Endodermal cell (in vitro differentiated cells): Measurements from ENCODE around the gene SKAP1. TPM values are rescaled to one million over a fixed set of nuclear protein-coding genes. Genes with fewer than 3 reads are reported as not detected.
"Not testable (repeated sequence)": the region's sequence is repeated elsewhere in the genome, so short reads cannot be mapped to it uniquely, and the experiment has no call there.

Experiments used
- DNase-seq: peaks from one replicate; pipeline ENCODE4 v3.0.0-alpha.2; 2017
- H3K27ac ChIP-seq: 2 replicates; pipeline ENCODE4 v1.5.1; 2013; ENCODE audit warnings: mild to moderate bottlenecking, low read depth, low read length, moderate library complexity
- H3K27me3 ChIP-seq: 2 replicates; pipeline ENCODE4 v1.6.1; 2013; ENCODE audit warnings: mild to moderate bottlenecking, low read length, moderate library complexity; ENCODE audit not compliant: insufficient read depth, control insufficient read depth, poor library complexity, severe bottlenecking
- H3K36me3 ChIP-seq: 2 replicates; pipeline ENCODE4 v1.7.0; 2013; ENCODE audit warnings: mild to moderate bottlenecking, low read length, moderate library complexity; ENCODE audit not compliant: control insufficient read depth, insufficient read depth
- H3K4me1 ChIP-seq: one replicate; pipeline ENCODE4 v1.7.0; 2013; ENCODE audit warnings: low read length; ENCODE audit not compliant: control insufficient read depth, insufficient read depth
- H3K4me3 ChIP-seq: 2 replicates; pipeline ENCODE4 v1.5.1; 2013; ENCODE audit warnings: mild to moderate bottlenecking, low read length, moderate library complexity
- H3K9ac ChIP-seq: 2 replicates; pipeline ENCODE4 v1.6.1; 2013; ENCODE audit warnings: mild to moderate bottlenecking, low read length, moderate library complexity; ENCODE audit not compliant: poor library complexity, severe bottlenecking; ENCODE audit errors: extremely low read depth
- H3K9me3 ChIP-seq: 2 replicates; pipeline ENCODE4 v1.6.1; 2013; ENCODE audit warnings: mild to moderate bottlenecking, low read length, moderate library complexity; ENCODE audit not compliant: control insufficient read depth
- H3K27ac Mint-ChIP-seq: 2 replicates; pipeline ENCODE4 v1.8.0; 2020; ENCODE audit warnings: mixed read lengths
- H3K27me3 Mint-ChIP-seq: 2 replicates; pipeline ENCODE4 v1.8.0; 2021; ENCODE audit warnings: mild to moderate bottlenecking, mixed read lengths; ENCODE audit not compliant: insufficient read depth
- H3K36me3 Mint-ChIP-seq: 2 replicates; pipeline ENCODE4 v1.8.0; 2020; ENCODE audit warnings: low read depth, mixed read lengths
- H3K4me1 Mint-ChIP-seq: 2 replicates; pipeline ENCODE4 v1.8.0; 2020; ENCODE audit warnings: mixed read lengths
- H3K4me3 Mint-ChIP-seq: 2 replicates; pipeline ENCODE4 v1.8.0; 2020; ENCODE audit warnings: mild to moderate bottlenecking, moderate library complexity, mixed read lengths
- H3K9me3 Mint-ChIP-seq: 2 replicates; pipeline ENCODE4 v1.8.0; 2020; ENCODE audit warnings: mild to moderate bottlenecking, mixed read lengths
- CTCF ChIP-seq: fragments of 200-600 bp; sonication (generic); conservative IDR thresholded peaks from 2 replicates; pipeline ENCODE4 v1.5.0; 2021; ENCODE audit warnings: antibody characterized with exemption, mild to moderate bottlenecking
- WGBS, 2 experiments: methylation state at CpG; one replicate each; pipeline versions ENCODE4 v1.1.5 to v1.1.7; 2013; ENCODE audit warnings: missing lambda C conversion rate in 2 of 2, mixed read lengths in 1 of 2; ENCODE audit not compliant: insufficient coverage in 1 of 2, insufficient read length in 1 of 2; 5-methylcytosine and 5-hydroxymethylcytosine counted together
- total RNA-seq, 2 donors: library from RNA; stranded (reverse); fragmentation: NEBNext Ultra II Directional in 1 of 2; extraction: Animal tissue kit (Norgen Biotek cat#: 25700) in 1 of 2; gene quantifications; 2 replicates in 1 of 2; 3 replicates in 1 of 2; pipeline ENCODE4 v1.2.1, GENCODE V29; 2021

The SKAP1 gene
- total RNA-seq, 2 donors from 2014 or later: 0.31 to 0.53 TPM

DNA sequence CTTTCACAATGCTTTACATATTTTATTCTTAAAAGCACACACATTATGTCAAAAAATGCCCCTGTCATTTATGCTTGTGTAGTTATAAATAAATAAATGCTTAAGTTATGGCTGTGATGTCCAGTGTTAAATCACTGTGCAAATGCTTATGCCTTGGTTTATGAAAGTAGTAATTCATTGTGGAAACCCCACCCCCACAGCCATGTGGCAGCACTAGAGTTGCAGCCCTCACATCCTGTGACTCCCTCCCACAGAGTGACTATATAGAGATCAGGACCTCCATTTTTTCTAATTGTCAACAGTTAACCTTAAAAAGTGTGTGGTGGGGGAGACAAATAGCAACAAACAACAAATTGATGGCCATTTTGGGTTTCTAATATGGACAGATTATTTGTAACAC, 2.4 kb downstream of the SKAP1 start:
- H3K27me3 Mint-ChIP-seq: peaks cover 34% of the 10 kb centered on the region
- Histone ChIP-seq H3K9me3 (no peaks in the 10 kb centered on the region), H3K27ac (no peak overlapping the region), H3K4me3 (no peak overlapping the region), H3K27me3 (peaks cover 29% of the 10 kb centered on the region), H3K36me3 (no peaks in the 10 kb centered on the region), H3K4me1 (peaks cover 17% of the 10 kb centered on the region), H3K9ac (no peak overlapping the region)
- H3K27ac Mint-ChIP-seq: no peak overlapping the region
- no peaks in the 10 kb centered on the region for H3K36me3 Mint-ChIP-seq
- no peak overlapping the region for H3K4me3 Mint-ChIP-seq
- peaks cover 2% of the 10 kb centered on the region for H3K9me3 Mint-ChIP-seq
- no peak for DNase-seq
- peaks cover 28% of the 10 kb centered on the region for H3K4me1 Mint-ChIP-seq
- no peak for TF ChIP-seq CTCF

GRCh38 chr17:48426761-48427500, 3.1 kb downstream of the SKAP1 start:
- Mint-ChIP-seq H3K27me3 (peaks cover 34% of the 10 kb centered on the region), H3K27ac (no peak overlapping the region), H3K4me1 (peaks cover 25% of the 10 kb centered on the region), H3K36me3 (no peaks in the 10 kb centered on the region), H3K9me3 (peaks cover 2% of the 10 kb centered on the region), H3K4me3 (no peak overlapping the region)
- H3K9ac ChIP-seq: no peak overlapping the region
- no peaks in the 10 kb centered on the region for H3K36me3 ChIP-seq
- no peak overlapping the region for H3K4me3 ChIP-seq
- no peak overlapping the region for H3K27ac ChIP-seq
- H3K4me1 ChIP-seq: peaks cover 12% of the 10 kb centered on the region
- DNase-seq: no peak
- peaks cover 29% of the 10 kb centered on the region for H3K27me3 ChIP-seq
- TF ChIP-seq CTCF: no peak
- WGBS, 2 experiments: 91 to 94% methylated on average over 3 to 4 of the region's 4 CpGs
- no peaks in the 10 kb centered on the region for H3K9me3 ChIP-seq

- Mint-ChIP-seq H3K4me1 (peaks cover 25% of the 10 kb centered on the region), H3K36me3 (no peaks in the 10 kb centered on the region), H3K27ac (no peak overlapping the region), H3K4me3 (no peak overlapping the region), H3K9me3 (peaks cover 2% of the 10 kb centered on the region), H3K27me3 (peaks cover 26% of the 10 kb centered on the region)
- 91 to 95% methylated on average over 1 to 3 of the region's 3 CpGs for WGBS, 2 experiments
- no peak overlapping the region for H3K9ac ChIP-seq
- H3K4me1 ChIP-seq: peaks cover 12% of the 10 kb centered on the region
- H3K4me3 ChIP-seq: no peak overlapping the region
- TF ChIP-seq CTCF: no peak
- peaks cover 24% of the 10 kb centered on the region for H3K27me3 ChIP-seq
- DNase-seq: no peak
- H3K9me3 ChIP-seq: no peaks in the 10 kb centered on the region
- no peaks in the 10 kb centered on the region for H3K36me3 ChIP-seq
- H3K27ac ChIP-seq: no peak overlapping the region
Observed at GRCh38 chr17:48426019-48426665, 3.9 kb downstream of the SKAP1 start.

- H3K27me3 ChIP-seq, H3K4me1 ChIP-seq, H3K27ac ChIP-seq, H3K27me3 Mint-ChIP-seq, H3K36me3 Mint-ChIP-seq, H3K9me3 ChIP-seq, H3K27ac Mint-ChIP-seq, H3K9me3 Mint-ChIP-seq, H3K4me3 Mint-ChIP-seq, H3K4me3 ChIP-seq, H3K36me3 ChIP-seq, H3K9ac ChIP-seq, DNase-seq: not testable (repeated sequence)
- WGBS, 2 experiments: 73 to 96% methylated on average over 2 to 3 of the region's 3 CpGs
- H3K4me1 Mint-ChIP-seq: peaks cover 12% of the 10 kb centered on the region
Observed at GRCh38 chr17:48422060-48422459, 8.0 kb downstream of the SKAP1 start.
